GM19025 (cell line): ENCODE measurements around the gene PRIMPOL.
"Not testable (repeated sequence)": the region's sequence is repeated elsewhere in the genome, so short reads cannot be mapped to it uniquely, and the experiment has no call there.

Experiments
- ATAC-seq: cut with Tn5 transposase; IDR thresholded peaks from one replicate; pipeline ENCODE4 v1.9.1; 2021; ENCODE audit warnings: mild to moderate bottlenecking, low read depth, moderate library complexity; ENCODE audit not compliant: unreplicated experiment

Gene PRIMPOL

GRCh38 chr4:184699941-184700340 lies 50.4 kb downstream of the PRIMPOL start:
- no peak for ATAC-seq

- no peak for ATAC-seq
Observed at GRCh38 chr4:184702114-184702513, 52.6 kb downstream of the PRIMPOL start.

- no peak for ATAC-seq
Observed at GRCh38 chr4:184705692-184706091, 56.2 kb downstream of the PRIMPOL start.

GRCh38 chr4:184706453-184706852 lies 56.9 kb downstream of the PRIMPOL start:
- ATAC-seq: no peak

GRCh38 chr4:184712322-184712721 lies 62.8 kb downstream of the PRIMPOL start:
- ATAC-seq: no peak

- no peak for ATAC-seq
Observed at GRCh38 chr4:184713887-184714286, 64.3 kb downstream of the PRIMPOL start.

GRCh38 chr4:184715526-184715925 lies 66.0 kb downstream of the PRIMPOL start:
- no peak for ATAC-seq

GRCh38 chr4:184719407-184719806 lies 69.9 kb downstream of the PRIMPOL start:
- ATAC-seq: no peak

GRCh38 chr4:184721254-184721653 lies 71.7 kb downstream of the PRIMPOL start:
- ATAC-seq: no peak

GRCh38 chr4:184722798-184723197 lies 73.3 kb downstream of the PRIMPOL start:
- no peak for ATAC-seq

GRCh38 chr4:184727430-184727829 lies 77.9 kb downstream of the PRIMPOL start:
- ATAC-seq: no peak

- ATAC-seq: no peak
Observed at GRCh38 chr4:184728858-184729257, 79.3 kb downstream of the PRIMPOL start.

GRCh38 chr4:184729946-184730345 lies 80.4 kb downstream of the PRIMPOL start:
- no peak for ATAC-seq

GRCh38 chr4:184731056-184731455 lies 81.5 kb downstream of the PRIMPOL start:
- no peak for ATAC-seq

GRCh38 chr4:184732126-184732525 lies 82.6 kb downstream of the PRIMPOL start:
- ATAC-seq: no peak

- peak; percentile 95 for ATAC-seq
Observed at GRCh38 chr4:184733654-184734524, 84.4 kb downstream of the PRIMPOL start, which contains the start of gene CENPU. CENPU (minus strand) TSS chr4:184734096; CDS start chr4:184734062, 34 bp downstream.

- no peak for ATAC-seq
Observed at GRCh38 chr4:184734758-184735157, 85.2 kb downstream of the PRIMPOL start.

GRCh38 chr4:184739575-184739974 lies 90.0 kb downstream of the PRIMPOL start:
- ATAC-seq: not testable (repeated sequence)

GRCh38 chr4:184740980-184741391 lies 91.4 kb downstream of the PRIMPOL start:
- ATAC-seq: no peak

GRCh38 chr4:184741651-184742050 lies 92.1 kb downstream of the PRIMPOL start:
- ATAC-seq: not testable (repeated sequence)

- ATAC-seq: no peak
Observed at GRCh38 chr4:184743650-184744049, 94.1 kb downstream of the PRIMPOL start.

- ATAC-seq: no peak
Observed at GRCh38 chr4:184744236-184744635, 94.7 kb downstream of the PRIMPOL start.
